ENCODE data around the gene GLYR1.

GLYR1 gene

DNA sequence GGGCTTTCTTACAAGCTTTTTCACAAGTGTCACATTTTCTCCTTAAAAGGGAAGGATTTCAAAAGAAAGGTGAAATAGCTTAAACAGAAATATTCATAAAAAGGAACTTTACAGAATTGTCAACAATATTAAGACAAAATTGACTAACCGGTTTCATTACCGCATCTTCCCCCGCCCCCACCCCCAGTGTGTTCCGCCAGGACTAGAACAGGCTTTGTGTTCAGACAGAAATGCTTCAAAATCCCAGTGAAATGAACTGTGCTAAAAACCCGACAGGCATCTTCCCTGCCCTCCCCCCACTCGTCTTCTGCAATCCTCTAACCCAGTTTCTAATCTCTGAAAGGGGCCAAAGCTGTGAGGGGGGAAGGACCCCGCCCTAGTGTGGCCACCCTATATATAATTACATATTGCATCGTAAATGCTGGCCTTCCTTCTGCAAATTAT is 43.7 kb downstream of the GLYR1 start:
- TF ChIP-seq, protein P1, sequence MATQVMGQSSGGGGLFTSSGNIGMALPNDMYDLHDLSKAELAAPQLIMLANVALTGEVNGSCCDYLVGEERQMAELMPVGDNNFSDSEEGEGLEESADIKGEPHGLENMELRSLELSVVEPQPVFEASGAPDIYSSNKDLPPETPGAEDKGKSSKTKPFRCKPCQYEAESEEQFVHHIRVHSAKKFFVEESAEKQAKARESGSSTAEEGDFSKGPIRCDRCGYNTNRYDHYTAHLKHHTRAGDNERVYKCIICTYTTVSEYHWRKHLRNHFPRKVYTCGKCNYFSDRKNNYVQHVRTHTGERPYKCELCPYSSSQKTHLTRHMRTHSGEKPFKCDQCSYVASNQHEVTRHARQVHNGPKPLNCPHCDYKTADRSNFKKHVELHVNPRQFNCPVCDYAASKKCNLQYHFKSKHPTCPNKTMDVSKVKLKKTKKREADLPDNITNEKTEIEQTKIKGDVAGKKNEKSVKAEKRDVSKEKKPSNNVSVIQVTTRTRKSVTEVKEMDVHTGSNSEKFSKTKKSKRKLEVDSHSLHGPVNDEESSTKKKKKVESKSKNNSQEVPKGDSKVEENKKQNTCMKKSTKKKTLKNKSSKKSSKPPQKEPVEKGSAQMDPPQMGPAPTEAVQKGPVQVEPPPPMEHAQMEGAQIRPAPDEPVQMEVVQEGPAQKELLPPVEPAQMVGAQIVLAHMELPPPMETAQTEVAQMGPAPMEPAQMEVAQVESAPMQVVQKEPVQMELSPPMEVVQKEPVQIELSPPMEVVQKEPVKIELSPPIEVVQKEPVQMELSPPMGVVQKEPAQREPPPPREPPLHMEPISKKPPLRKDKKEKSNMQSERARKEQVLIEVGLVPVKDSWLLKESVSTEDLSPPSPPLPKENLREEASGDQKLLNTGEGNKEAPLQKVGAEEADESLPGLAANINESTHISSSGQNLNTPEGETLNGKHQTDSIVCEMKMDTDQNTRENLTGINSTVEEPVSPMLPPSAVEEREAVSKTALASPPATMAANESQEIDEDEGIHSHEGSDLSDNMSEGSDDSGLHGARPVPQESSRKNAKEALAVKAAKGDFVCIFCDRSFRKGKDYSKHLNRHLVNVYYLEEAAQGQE (IDR thresholded peaks at IDR 0.05; ENCODE audit: insufficient read depth in 1 of 2, low read depth in 2 of 2, low read length in 2 of 2): no peak
- no peak for TF ChIP-seq FOXP2 (optimal IDR thresholded peaks at IDR 0.05; ENCODE audit: borderline replicate concordance, extremely low read depth, extremely low read length, insufficient read depth)
- no peak for TF ChIP-seq POLR2AphosphoS5 (IDR thresholded peaks at IDR 0.05; ENCODE audit: low read depth, low read length)
- no peak for TF ChIP-seq SIN3A (IDR thresholded peaks at IDR 0.05; ENCODE audit: borderline replicate concordance, insufficient read depth, low read length)
- no peak for TF ChIP-seq TAF1 (IDR thresholded peaks at IDR 0.05; ENCODE audit: borderline replicate concordance, insufficient read depth, low read length)

DNA sequence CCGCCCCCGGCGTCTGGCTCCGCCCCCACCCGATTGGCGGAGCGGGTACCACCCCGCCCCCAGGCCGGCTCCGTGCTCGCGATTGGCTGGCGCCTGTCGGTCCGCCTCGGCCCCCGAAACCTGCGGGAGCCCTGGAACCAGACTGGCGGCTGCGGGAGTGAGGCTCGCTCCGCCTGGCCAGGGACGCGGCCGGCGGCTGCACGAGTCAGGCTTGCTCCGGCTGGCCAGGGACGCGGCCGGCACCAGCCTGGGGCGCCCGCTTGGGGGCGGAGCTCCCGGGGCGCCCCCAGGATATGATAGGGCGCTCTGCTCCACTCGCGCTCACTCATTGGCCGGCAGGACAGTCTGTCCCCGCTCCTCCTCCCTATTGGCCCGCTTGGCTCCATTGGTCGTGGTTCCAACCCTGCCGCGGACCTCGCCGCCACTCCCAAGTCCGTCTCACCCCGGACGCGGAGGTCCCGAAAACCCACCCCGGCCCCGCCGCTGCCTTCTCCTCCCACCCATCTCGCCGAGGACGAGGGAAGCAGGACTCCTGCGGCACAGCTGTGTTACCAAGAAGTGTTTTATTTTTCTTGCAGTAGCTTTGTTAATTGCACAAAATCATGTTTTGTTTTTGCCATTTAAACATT is 44.3 kb downstream of the GLYR1 start:
- 0 out of 2 replicates have a peak, but pooled peaks have one; percentile 27 for TF ChIP-seq POLR2AphosphoS5 (IDR thresholded peaks at IDR 0.05; ENCODE audit: low read depth, low read length)
- 0 out of 2 replicates have a peak, but pooled peaks have one; percentile 41 for TF ChIP-seq SIN3A (IDR thresholded peaks at IDR 0.05; ENCODE audit: borderline replicate concordance, insufficient read depth, low read length)
- no peak for TF ChIP-seq FOXP2 (optimal IDR thresholded peaks at IDR 0.05; ENCODE audit: borderline replicate concordance, extremely low read depth, extremely low read length, insufficient read depth)

DNA sequence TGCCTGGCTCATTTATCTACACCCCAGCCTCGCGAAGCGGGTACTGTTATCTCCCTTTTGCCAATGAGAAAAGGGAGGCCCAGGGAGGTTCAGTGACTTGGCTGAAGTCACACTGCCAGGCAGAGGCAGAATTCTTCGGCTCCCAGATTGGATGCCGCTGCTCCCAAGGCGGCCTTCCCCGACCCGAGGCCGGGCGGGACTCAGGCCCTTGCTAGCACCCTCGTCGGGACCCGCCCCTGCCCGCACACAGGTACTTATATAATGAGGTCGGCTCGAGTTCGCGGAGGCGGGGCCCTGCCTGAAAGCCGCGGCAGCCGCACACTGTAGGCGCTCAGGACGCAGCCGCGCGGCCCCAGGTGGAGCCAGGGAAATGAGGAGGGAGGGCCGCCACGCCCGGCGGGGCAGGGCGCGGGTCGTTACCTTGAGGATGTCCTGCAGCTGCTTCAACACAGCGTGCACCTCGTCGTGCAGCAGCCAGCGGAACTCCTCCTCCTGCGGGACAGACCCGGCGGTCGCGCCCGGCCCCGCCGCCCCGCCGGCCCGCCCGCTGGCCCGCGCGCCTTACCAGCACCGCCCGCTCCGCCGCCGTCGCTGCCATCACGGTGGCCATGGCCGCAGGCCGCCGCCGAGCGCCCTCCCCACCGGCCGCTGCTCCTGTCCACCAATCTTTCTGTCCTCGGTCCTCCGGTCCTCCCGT is 45.0 kb downstream of the GLYR1 start, which contains the start of gene ROGDI:
Gene ROGDI (minus strand): TSS at position 672 of the 697 bp plus-strand sequence. CDS start 62 bp downstream, at position 610.
- TF ChIP-seq, protein P1 (IDR thresholded peaks at IDR 0.05; ENCODE audit: insufficient read depth in 1 of 2, low read depth in 2 of 2, low read length in 2 of 2): no peak
- peak; percentile 19; the same call in 1 of the 2 replicates for TF ChIP-seq POLR2AphosphoS5 (IDR thresholded peaks at IDR 0.05; ENCODE audit: low read depth, low read length)

DNA sequence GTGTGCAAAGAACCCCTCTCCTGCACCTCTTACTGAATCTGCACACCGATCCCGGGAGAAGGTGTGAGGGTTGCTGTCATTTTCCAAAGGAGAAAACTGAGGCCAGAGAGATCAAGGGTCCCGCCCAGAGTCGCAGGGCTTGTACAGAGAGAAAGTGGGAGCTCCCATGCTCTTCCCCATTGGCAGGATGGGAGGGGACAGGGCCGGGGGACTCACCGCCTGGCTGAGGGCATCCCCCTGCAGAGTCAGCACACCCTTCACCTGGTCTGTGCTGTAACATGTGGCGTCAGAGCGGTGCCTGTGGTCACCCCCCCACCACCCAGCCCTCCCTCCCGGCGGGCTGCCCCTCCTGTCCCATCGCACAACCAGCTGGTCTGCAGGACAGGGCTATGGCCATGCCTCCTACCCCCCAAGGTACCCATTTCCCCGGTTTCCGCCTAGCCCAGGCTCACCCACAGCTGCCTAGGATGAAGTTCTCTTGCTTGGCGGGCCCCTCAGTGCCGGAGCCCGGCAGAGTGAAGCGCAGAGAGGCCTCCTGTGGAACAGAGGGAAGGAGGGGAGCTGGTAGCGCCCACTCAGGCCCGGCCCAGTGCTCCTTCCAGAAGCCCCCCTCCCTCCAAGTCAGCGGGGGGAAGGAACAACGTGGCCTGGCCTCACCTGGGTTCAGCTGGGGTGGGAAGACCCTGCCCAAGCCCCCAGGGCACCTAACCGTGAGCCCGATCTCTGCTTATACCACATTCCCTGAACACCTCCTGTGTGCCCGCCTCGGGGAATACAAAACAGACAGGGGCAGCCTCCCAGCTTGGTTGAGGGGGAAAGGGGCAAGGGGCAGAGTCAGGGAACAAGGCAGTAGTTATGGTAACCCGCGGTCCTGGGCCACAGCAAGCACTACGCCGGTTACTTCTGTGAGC is 45.8 kb downstream of the GLYR1 start:
- TF ChIP-seq, protein P1 (IDR thresholded peaks at IDR 0.05; ENCODE audit: insufficient read depth in 1 of 2, low read depth in 2 of 2, low read length in 2 of 2): no peak

DNA sequence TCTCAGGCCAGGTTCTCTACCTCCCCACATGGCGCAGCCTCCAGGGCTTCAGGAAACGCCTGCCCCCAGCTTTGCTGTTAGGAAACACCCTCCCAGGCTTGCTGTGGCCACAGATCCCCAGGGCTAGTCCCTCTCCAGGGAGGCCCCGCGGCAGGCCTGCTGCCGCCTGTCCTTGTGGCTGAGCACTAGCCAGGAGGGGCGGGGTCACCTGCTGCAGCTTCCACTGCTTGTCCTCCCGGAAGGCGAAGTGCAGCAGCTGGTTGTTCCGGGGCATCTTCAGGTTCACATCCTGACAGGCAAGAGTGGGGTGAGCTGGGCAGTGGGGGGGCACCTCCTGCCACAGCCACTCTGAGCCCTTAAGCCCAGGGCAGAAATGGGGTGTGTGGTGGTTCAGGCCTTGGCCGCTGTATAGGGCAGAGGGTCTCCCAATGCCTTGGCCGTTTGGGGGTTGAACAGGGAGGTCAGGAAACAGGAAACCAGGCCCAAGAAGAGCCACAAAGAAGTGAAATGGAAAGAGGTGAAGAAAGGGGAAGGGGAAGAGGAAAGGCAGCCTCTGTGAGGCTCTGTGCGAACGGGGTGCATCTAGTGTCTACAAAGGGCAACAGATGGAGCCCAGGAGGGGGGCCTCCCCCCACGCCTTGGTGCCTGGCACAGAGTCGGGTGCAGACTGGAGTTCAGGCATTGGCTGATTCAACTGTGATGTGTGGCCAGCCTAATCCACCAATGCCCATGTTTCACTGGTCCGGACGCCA is 46.6 kb downstream of the GLYR1 start:
- no peak for TF ChIP-seq TAF1 (IDR thresholded peaks at IDR 0.05; ENCODE audit: borderline replicate concordance, insufficient read depth, low read length)
- no peak for TF ChIP-seq FOXP2 (optimal IDR thresholded peaks at IDR 0.05; ENCODE audit: borderline replicate concordance, extremely low read depth, extremely low read length, insufficient read depth)
- TF ChIP-seq SIN3A (IDR thresholded peaks at IDR 0.05; ENCODE audit: borderline replicate concordance, insufficient read depth, low read length): no peak
- TF ChIP-seq, protein P1 (IDR thresholded peaks at IDR 0.05; ENCODE audit: insufficient read depth in 1 of 2, low read depth in 2 of 2, low read length in 2 of 2): no peak
- TF ChIP-seq POLR2AphosphoS5 (IDR thresholded peaks at IDR 0.05; ENCODE audit: low read depth, low read length): no peak
